ENCODE results near the gene TRMT2A.

DNA sequence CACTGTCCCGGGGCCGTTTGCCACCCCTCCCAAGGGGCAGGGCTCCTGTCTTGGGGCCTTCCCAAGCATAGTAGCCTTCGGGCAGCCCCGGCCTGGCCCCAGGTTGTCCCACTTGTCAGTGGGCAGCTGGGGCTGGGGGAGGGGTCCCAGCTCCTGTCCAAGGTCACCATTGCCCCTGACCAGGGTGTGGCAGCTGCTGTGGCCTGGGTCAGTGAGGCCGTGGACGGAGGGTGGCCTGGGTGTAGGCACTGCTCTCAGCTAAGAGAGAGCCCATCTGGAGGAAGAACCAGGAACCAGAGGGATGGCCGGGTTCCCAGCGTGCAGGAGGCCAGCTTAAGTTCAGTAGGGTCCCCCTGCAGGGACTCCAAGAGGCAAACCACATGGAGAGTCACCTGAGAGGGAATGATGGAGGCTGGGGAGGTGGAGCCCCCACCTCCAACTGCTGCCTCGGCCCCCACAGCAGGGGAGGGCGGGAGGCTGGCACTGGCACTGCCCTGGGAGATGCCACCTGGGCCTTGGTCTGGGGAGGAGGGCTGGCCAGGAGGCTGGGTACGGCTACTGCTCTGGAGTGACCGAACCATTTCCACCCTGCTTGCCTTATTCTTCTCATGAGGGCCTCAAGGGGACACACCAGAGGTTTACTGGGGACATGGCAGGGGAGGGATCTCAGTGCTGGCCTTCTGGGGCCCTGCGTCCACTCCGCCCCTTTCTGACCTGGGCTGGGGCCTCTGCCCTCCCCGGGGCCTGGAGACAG, 40.6 kb upstream of the TRMT2A start:
- TF ChIP-seq TAF1 (IDR thresholded peaks at IDR 0.05; ENCODE audit: borderline replicate concordance, low read depth, low read length) (no peak), POLR2A (IDR thresholded peaks at IDR 0.05; ENCODE audit: low read depth, low read length) (no peak), POLR2AphosphoS5 (IDR thresholded peaks at IDR 0.05; ENCODE audit: low read depth, low read length) (no peak)

Measured in GM12892 (cell line).